ENCODE data around the gene FAM13C.
"Not testable (repeated sequence)": the region's sequence is repeated elsewhere in the genome, so short reads cannot be mapped to it uniquely, and the experiment has no call there.

FAM13C gene

DNA sequence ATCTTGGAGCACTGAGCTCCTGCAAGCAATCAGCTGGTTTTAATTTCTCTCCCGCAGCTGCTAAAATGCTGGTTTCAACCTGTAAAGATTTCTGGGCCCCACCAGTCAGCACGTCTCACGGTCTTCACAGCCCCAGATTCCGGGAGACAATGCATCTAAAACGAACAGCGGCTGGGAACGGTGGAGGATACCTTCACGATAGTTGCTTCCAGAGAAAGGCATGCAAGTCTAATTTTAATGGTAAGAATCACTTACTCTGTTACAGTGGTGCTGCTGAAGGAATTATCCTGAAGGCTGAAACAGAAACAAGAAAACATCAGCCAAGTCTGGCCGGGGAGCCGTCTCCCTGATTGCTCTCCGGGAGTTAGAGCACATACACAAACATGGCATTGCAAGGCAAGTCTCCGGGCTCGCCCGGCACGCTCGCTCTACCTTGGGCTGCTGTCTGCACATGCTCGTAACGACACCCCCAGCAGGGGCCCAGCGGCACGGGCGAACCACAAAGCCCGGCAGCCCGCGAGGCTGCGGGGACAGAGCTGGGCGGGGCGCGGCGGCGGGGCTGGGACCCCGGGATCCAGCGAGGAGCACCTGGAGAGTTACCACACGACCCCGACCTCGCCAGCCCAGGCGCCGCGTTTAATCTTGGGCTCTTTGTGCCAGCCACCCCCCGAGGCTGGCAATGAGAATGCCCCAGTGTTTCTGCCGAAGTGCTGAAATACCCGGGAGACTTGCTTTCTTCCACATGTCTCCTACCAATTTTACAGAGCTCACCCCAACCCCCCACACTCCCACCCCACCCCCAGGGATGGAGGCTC, at the start of gene FAM13C:
FAM13C (minus strand) TSS at position 406 of the 815 bp plus-strand sequence; CDS start at position 317, 89 bp downstream.
- DNase-seq (ENCODE audit: low read depth), result no peak

DNA sequence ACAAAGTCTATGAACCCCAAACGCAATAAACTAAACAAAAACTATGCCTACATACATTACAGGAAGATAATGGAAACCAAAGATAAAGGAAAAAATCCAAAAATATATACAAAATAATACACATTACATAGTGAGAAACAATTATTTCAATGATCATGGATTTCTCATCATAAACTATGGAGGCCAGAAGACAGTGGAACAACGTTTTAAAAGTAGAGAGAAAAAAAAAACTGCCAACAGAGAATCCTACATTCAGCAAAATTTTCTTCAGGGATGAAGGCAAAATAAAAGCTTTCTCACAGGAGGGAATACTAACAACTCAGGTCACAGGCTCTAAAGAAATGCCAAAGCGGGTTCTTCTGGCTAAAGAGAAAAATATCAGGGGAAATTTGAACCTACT, 42.9 kb upstream of the FAM13C start:
- no peak for DNase-seq (ENCODE audit: low read depth)

DNA sequence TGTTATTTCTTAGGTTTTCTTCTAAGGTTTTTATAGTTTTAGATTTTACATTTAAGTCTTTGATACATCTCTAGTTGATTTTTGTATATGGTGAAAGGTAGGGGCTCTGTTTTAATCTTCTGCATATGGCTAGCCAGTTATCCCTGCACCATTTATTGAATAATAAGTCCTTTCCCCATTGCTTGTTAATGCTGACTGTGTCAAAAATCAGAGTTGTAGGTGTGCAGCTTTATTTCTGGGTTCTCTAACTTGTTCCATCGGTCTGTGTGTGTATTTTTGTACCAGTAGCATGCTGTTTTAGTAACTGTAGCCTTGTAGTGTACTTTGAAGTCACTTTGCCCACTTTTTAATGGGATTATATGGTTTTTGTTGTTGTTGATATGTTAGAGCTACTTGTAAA, 37.9 kb upstream of the FAM13C start:
- DNase-seq (ENCODE audit: low read depth), result no peak

DNA sequence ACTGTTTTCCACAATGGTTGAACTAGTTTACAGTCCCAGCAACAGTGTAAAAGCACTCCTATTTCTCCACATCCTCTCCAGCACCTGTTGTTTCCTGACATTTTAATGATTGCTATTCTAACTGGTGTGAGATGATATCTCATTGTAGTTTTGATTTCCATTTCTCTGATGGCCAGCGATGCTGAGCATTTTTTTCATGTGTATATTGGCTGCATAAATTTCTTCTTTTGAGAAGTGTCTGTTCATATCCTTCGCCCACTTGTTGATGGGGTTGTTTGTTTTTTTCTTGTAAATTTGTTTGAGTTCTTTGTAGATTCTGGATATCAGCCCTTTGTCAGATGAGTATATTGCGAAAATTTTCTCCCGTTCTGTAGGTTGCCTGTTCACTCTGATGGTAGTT, 37.0 kb upstream of the FAM13C start:
- not testable (repeated sequence) for DNase-seq (ENCODE audit: low read depth)

DNA sequence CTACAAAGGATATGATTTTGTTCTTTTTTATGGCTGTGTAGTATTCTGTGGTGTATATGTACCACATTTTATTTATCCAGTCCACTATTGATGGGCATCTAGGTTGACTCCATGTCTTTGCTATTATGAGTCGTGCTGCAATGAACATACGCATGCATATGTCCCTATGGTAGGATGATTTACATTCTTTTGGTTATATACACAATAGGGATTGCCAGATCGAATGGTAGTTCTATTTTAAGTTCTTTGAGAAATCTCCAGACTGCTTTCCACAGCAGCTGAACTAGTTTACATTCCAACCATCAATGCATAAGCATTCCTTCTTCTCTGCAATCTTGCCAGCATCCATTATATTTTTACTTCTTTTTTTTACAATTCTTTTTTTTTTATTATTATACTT, 35.6 kb upstream of the FAM13C start:
- DNase-seq (ENCODE audit: low read depth), result no peak

DNA sequence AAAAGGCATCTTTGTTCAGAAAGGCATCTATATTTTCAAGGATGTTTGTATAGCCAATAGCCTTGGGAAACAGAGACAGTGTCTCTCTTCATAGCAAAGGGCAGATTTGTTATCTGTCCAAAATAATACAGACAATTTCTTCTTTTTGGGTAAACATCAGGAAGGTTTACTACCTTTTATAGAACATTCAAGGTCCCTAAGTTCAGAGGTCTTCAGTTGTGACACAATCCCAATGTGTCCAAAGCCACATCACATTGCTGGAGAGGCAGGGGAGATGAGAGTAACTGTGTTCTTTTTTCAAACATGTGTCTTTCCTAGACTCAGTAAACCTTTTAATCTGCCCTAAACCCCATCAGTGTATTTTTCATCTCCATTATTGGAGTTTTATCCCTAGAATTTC, 33.6 kb upstream of the FAM13C start:
- DNase-seq (ENCODE audit: low read depth), result no peak

DNA sequence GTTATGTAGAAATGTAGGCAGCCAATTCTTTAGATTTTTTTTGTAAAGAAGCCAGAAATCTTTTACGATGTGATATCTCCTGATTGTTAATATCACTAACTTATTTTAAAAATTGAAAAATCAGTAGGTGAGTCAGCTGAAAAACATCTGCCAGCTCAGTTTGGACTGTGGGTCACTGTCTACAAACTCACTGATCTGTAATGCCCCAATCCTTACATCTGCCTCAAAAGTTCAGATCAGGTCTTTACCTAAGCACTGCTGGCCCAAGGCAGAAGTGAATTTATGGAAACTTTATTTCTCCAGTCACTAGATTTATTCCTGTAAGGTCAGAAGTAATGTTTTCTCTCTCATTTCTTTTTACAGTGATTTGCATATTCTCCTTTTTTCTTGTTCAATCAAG, 31.0 kb upstream of the FAM13C start:
- no peak for DNase-seq (ENCODE audit: low read depth)

DNA sequence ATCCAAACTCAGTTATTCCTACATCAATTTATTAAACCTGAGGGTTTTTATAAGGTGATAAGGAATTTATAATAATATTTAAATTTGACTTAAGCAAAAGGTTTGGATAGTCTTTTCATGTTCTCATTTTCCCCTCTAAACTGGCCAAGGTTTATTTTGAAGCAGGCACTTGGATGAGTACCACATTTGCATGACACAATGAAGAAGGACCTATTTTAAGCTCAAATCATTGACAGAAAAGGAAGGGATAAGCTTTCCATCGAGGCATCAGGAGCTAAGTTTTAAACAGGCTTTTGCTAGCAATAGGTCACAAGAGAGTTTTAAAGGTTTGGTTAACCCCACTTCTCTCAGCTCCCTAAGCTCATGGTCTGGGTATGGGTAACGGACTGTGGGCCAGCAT, 28.7 kb upstream of the FAM13C start:
- DNase-seq (ENCODE audit: low read depth), result no peak

DNA sequence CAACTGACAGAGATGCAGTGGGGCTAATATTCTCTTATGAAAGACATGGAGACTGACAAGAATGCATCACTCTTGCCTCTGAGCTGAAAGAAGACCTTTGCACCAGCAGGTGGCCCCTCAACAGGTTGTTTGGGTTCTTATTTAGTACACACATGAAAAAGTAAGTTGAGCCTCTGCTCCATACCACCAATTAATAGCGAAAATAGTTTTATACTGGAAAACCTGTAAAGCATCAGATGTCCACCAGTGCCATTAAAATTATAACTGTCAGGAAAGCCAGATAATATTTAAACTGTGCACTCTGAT, 26.3 kb upstream of the FAM13C start:
- DNase-seq (ENCODE audit: low read depth), result no peak

DNA sequence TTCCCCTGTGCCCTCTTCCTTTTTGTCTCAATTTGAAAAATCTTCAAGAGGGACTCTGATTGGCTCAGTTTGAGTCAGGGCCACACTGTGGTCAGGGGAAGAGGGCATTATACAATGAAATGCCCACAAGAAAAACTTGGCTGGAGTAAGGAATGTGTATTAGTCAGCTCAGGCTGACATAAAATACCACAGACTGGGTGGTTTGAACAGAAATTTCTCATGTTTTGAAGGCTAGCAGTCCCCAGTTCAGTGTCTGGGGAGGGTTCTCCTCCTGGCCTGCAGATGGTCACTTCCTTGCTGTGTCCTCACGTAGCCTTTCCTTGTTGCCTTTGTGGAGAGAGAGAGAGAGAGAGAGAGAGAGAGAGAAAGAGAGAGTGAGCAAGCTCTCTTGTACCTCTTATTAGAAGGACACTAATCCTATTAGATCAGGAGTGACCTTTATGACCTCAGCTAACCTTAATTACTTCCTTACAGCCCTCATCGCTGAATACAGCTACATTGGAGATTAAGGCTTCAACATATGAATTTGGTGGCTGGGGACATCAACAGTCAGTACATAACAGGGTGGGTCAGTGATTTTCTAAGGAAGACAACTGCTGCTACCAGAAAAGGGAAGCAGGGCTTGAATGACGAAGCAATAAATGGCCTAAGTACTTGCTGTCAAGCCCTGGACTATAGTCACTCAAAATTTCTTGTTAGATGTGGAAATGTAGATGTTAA, 25.8 kb upstream of the FAM13C start:
- no peak for DNase-seq (ENCODE audit: low read depth)

DNA sequence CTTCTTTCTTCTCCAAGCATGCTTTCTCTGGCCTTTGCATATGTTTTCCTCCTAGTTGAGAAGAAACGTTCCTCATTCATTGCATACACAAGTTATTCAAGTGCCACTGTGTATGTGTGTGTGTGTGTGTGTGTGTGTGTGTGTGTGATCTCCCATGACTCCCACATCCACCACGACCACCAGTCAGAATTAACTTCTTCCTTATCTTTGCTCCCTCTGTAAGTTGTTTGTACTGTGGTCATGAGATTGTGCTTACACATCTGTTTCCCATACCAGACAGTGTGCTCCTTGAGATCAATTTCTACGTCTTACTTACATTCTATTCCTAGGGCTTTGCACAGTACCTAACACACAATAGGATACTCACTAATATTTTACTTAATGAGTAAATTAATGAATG, 22.4 kb upstream of the FAM13C start:
- no peak for DNase-seq (ENCODE audit: low read depth)

DNA sequence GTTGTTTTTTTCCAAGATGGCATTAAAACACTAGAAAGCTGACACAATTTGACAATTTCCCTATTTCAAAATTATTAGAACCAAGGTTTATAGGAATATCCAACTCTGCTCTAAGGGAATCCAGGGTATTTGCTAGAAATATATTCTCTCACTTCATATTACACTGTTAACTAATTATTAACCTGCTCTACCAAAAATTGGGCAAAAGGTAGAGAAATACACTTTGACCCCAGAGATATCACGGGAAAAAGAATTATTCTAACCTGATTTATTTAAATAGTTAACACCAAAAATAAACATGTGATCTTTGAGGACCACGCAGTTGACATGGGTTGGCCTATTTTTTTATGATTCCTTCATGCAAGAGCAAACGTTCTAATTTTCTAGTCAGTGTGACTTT, 21.6 kb upstream of the FAM13C start:
- no peak for DNase-seq (ENCODE audit: low read depth)

DNA sequence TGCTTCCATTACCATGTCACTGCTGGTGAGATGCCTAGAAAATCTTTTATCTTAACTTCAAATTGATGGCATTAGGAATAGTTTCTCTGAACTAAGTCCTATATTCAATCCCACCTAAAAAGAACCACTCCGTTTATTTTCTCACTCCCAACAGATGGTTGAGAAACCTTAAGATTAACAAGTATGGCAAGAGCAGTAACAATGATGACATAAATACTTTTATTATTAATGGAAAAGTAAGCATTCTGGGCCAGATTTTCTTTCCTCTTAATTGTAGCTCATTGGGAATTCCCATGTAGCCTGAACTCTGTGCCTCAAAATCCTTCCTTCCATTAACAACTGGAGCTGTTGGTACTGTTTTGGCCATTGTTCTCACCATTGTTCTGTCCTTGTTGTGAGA, 21.1 kb upstream of the FAM13C start:
- DNase-seq (ENCODE audit: low read depth), result no peak

DNA sequence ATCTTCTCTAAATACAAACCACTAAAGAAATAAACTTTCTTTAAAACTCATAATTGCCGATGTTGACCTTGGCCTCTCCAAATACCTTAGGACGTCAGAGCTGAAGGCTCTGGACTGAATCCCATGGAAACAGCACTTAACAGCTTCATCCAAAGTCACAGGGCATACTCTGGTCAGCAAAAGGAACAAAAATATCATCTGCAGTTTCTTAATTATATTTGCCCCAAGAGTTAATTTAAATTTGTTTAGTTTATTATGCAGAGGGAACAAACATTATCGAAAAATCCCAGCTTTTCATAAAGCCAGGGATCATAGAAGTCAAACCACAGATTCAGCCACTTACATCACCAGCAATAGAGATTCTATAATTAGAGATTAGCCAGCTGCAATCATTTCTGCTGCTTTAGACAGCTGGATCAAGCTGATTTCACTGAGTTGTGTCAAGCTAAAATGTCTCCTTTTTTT, 20.5 kb upstream of the FAM13C start:
- DNase-seq (ENCODE audit: low read depth), result no peak

DNA sequence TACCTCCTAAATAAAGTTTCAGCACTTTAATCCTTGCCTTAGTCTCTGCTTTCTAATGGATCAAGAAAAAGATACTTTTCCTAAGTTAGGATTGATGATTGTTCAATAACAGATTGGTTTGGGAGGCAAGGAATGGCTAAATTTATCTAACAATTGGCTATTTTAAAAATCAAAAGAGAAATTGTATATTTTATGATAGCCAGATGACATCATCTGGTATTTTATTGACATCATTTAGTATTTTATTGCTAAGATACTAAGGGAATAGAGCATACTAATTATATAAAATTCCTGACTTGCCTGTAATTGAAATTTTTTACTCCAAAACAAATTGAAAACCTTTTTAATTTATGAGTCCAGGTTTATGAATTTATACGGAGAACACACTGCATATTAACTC, 19.3 kb upstream of the FAM13C start:
- no peak for DNase-seq (ENCODE audit: low read depth)

DNA sequence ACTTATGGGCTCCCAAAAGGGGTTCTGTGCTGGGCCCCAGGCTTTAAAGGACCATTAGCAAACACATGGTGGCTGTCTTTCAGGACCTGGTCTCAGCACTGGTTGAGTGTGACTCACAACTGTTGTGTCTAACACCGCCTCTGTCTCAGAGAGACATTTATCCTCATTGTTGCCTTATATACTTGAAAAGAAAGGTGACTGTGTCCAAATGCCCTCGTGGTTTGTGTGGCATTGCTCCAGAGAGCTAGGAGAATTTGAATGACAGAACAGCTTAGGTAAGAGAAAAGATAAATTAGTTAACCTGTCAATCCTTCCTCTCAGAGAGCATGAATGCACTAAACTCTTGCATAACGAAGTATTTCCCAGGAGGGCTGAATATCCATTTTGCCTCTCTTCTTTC, 14.5 kb upstream of the FAM13C start:
- no peak for DNase-seq (ENCODE audit: low read depth)

DNA sequence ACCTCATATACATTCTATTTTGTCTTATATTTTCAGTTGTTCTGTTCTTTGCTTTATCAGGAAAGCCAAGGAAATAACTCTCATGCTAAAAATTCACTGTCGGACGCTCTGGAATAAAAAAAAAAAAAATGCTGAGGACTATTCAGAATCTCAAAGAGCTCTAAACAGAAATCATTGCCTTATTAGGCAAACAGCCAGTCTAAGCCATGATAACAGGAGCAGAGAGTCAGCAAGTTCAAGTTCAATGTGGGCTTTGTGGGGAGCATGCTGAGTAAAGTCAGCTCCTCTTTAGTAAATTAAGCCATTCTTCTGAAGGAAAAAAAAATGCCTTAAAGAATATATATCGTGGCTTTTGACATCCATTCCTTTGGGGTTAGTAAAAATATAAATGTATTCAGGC, 13.6 kb upstream of the FAM13C start:
- DNase-seq (ENCODE audit: low read depth), result no peak

DNA sequence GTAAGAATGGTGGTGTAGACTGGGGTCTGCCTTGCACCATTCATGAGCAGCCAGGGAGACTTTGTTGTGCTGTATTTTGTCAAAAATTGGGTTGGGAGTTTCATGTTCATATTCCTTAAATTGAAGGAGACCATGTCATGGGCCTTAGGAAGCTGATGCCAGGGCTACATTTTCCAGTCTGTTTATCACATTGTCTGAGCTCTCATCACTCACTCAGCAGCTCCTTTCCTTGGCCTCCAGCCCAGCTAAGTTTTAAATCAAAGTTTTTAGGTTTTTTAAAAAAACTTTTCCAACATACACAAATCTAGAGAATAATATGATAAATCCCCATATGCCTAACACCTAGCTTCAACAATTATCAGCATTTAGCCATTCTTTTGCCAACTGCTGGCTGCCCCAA, 12.6 kb upstream of the FAM13C start:
- no peak for DNase-seq (ENCODE audit: low read depth)

DNA sequence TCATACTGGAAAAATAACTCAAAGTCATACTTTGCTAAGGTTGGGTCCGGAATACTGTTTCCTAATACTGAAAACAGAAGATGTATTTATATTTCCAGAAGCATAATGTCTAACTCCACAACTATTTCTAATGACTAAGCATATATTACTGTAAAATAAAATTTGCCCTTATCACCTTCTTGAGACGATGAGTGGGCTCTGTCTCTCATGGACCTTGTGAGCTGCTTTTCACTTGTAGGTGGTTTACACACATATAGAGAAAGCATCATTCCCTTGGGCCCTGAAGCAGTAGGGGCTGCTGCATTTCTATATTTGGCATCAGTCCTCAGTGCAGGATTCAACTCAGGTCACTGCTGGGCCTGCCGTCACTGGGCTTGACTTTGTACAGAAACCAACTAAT, 10.7 kb upstream of the FAM13C start:
- DNase-seq (ENCODE audit: low read depth), result no peak

DNA sequence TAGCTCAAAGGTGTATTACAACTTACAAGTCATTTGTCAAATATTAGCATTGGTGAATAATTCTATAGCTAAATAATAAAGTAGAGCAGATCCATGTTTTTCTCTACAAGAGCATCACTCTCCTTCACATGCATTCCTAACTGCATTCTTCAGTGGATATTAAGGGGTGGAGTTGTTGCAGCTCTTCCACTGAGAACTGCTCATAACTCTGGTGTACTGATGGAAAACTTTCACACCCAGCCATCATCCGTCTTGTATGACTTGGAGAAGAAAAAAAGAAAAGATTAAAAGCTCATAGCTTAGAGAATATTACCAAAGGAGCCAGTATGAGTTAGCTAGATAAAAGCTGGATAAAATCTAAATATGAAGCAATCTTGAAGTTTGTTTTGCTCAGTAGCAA, 10.2 kb upstream of the FAM13C start:
- DNase-seq (ENCODE audit: low read depth), result no peak

DNA sequence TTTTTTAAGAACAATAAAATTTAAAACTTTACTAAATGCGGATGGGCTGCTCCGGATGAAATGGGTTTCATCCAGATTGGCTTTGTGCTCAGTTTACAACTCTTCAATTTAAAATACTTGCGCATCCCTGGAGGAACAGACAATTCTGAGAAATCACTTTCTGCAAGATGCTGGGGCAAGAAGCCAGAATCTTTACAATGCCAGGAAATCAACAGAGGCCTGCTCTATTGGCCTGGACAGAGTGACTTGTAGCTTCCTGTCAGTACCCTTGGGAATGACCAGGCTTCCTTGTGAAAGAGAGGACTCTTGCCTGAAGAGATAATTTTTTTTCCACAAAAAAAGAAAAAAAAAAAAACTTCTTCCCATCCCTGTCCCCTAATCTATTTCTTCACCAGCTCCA, 3.9 kb upstream of the FAM13C start:
- no peak for DNase-seq (ENCODE audit: low read depth)

DNA sequence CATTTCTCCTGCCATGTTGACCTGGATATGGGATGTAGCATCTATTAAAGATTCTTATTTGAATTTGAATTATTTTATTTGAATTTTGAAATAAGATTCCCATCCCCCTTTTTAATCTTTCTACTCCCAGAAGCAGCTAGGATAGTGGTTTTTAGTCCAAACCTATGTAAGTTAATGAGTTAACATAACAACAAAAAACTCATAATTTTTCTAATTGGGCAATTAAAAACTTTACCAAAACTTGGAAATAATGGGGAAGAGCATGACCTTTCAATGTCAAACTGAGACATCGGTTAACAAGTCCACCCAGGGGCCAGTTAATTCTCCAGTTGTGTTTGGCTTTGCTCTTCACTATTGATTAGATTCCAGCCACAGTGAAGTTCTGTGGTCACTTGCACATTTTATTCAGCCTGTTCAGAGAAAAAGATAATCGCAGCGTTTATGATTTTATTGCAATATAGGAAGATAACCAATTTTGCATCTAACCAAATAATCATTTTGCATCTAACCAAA, 1.2 kb upstream of the FAM13C start:
- DNase-seq (ENCODE audit: low read depth), result no peak

DNA sequence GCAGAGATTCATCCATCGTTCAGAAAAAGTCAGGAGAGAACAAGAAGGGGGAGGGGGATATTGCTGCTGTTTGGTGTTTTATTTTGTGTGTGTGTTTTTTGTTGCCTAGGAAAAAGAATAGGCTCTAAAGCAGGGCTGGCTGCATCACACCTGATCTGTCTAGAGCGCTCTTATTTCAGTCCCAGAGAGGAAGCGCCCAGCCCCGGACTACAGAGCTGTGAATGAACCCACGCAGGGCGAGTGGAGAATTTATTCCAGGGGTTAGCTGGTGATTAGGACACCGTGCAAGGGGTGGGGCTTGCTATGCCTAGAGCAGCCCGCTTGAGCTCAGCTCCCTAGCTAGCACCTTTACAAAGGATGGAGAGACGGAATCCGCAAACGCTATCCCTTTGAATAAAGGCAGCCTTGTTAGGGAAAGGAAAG, 621 bp upstream of the FAM13C start:
- no peak for DNase-seq (ENCODE audit: low read depth)
